ENCODE data around the gene FMO4.

GRCh38 chr1:171280599-171280998, 33.4 kb upstream of the FMO4 start:
- TF ChIP-seq, protein P1, sequence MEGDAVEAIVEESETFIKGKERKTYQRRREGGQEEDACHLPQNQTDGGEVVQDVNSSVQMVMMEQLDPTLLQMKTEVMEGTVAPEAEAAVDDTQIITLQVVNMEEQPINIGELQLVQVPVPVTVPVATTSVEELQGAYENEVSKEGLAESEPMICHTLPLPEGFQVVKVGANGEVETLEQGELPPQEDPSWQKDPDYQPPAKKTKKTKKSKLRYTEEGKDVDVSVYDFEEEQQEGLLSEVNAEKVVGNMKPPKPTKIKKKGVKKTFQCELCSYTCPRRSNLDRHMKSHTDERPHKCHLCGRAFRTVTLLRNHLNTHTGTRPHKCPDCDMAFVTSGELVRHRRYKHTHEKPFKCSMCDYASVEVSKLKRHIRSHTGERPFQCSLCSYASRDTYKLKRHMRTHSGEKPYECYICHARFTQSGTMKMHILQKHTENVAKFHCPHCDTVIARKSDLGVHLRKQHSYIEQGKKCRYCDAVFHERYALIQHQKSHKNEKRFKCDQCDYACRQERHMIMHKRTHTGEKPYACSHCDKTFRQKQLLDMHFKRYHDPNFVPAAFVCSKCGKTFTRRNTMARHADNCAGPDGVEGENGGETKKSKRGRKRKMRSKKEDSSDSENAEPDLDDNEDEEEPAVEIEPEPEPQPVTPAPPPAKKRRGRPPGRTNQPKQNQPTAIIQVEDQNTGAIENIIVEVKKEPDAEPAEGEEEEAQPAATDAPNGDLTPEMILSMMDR (conservative IDR thresholded peaks at IDR 0.05; ENCODE audit: low read depth, low read length), result no peak
- no peak for TF ChIP-seq EZH2 (IDR thresholded peaks at IDR 0.05; ENCODE audit: low read length, unreplicated experiment)
